Panc1 (cell line): Measurements from ENCODE around the gene PSME3. TPM values are rescaled to one million over a fixed set of nuclear protein-coding genes. Genes with fewer than 3 reads are reported as not detected.
"Not testable (repeated sequence)": the region's sequence is repeated elsewhere in the genome, so short reads cannot be mapped to it uniquely, and the experiment has no call there.

ENCODE experiments used
- ATAC-seq: fragments of 200-7000 bp; cut with Tn5 transposase; 2 replicates; pipeline ENCODE4 v1.9.1; 2020; ENCODE audit warnings: mild to moderate bottlenecking, moderate library complexity
- BruUV-seq: library from RNA; stranded (reverse); fragments of 400-500 nt; replicated peaks from 2 replicates; lab custom pipeline; 2021; lab: Mats Ljungman, UMichigan
- CTCF ChIA-PET: fragments of 300-600 bp; sonication (Branson Sonifier 250); formaldehyde crosslinking; loops from one replicate; lab custom pipeline; 2022; ENCODE audit warnings: antibody characterized with exemption; lab: Charles Lee
- POLR2A ChIA-PET: fragments of 300-600 bp; sonication (Branson Sonifier 250); formaldehyde crosslinking; loops from one replicate; lab custom pipeline; 2022; ENCODE audit warnings: antibody characterized with exemption; lab: Charles Lee
- DNase-seq: peaks from one replicate; pipeline ENCODE4 v3.0.0-alpha.2; 2010; ENCODE audit warnings: low read depth, low spot score
- H3K27ac ChIP-seq: 2 replicates; pipeline ENCODE4 v1.5.1; 2011; ENCODE audit warnings: mild to moderate bottlenecking, low read length, inconsistent platforms
- H3K27me3 ChIP-seq: fragments of 200-500 bp; sonication (Bioruptor generic); 2 replicates; pipeline ENCODE4 v1.6.0; 2014; ENCODE audit warnings: low read length, inconsistent platforms; ENCODE audit not compliant: control insufficient read depth, insufficient read depth
- H3K36me3 ChIP-seq: fragments of 200-500 bp; sonication (Bioruptor generic); 2 replicates; pipeline ENCODE4 v1.5.1; 2014; ENCODE audit warnings: inconsistent platforms, mild to moderate bottlenecking, low read length, moderate library complexity; ENCODE audit not compliant: control insufficient read depth, insufficient read depth
- H3K4me1 ChIP-seq: 2 replicates; pipeline ENCODE4 v1.5.1; 2011; ENCODE audit warnings: inconsistent platforms, mild to moderate bottlenecking, low read length, moderate library complexity; ENCODE audit not compliant: control insufficient read depth, insufficient read depth
- H3K4me3 ChIP-seq, 2 experiments: 2 replicates each; pipeline ENCODE4 v1.5.1; 2011 to 2012; ENCODE audit warnings: low read depth in 2 of 2, low read length in 2 of 2, mild to moderate bottlenecking in 2 of 2, inconsistent platforms in 1 of 2, moderate library complexity in 1 of 2
- H3K9me3 ChIP-seq: fragments of 200-500 bp; sonication (Bioruptor generic); 2 replicates; pipeline ENCODE4 v1.5.1; 2014; ENCODE audit warnings: low read depth, mild to moderate bottlenecking, inconsistent platforms, low read length, moderate library complexity; ENCODE audit not compliant: control insufficient read depth, insufficient read depth
- POLR2AphosphoS5 ChIP-seq: IDR thresholded peaks from 2 replicates; pipeline ENCODE4 v1.6.1; 2012; ENCODE audit warnings: mild to moderate bottlenecking, low read depth, low read length, moderate library complexity
- SIN3A ChIP-seq: IDR thresholded peaks from 2 replicates; pipeline ENCODE4 v1.6.1; 2012; ENCODE audit warnings: low read depth, mild to moderate bottlenecking, low read length, moderate library complexity, borderline replicate concordance; ENCODE audit not compliant: insufficient read depth
- TCF7L2 ChIP-seq: IDR thresholded peaks from 2 replicates; pipeline ENCODE4 v1.6.1; 2011; ENCODE audit warnings: mild to moderate bottlenecking, low read depth, low read length, inconsistent platforms
- in situ Hi-C: cut with HindIII; loops from 2 replicates; pipeline ENCODE4 v1.10.0; 2016; ENCODE audit warnings: low sequenced_read_pairs, low pct_unique_long_range_greater_than_20kb
- intact Hi-C: fragments of 100-400 bp; cut with micrococcal nuclease; formaldehyde crosslinking; loops from one replicate; pipeline ENCODE4 v1.10.0; 2022; ENCODE audit not compliant: unreplicated experiment
- total RNA-seq: library from RNA; stranded (reverse); gene quantifications from one replicate; pipeline ENCODE4 v1.2.1, GENCODE V29; 2021; ENCODE audit not compliant: unreplicated experiment
- TF ChIP-seq, protein P1 (sequence below), 2 experiments: IDR thresholded peaks; 2 replicates each; pipeline ENCODE4 v1.6.1; 2011 to 2012; ENCODE audit warnings: low read depth in 2 of 2, control low read depth in 1 of 2, low read length in 1 of 2, mild to moderate bottlenecking in 1 of 2, moderate library complexity in 1 of 2; ENCODE audit not compliant: insufficient read depth in 1 of 2
- TF ChIP-seq, protein P2 (sequence below): fragments of 450-650 bp; IDR thresholded peaks from 2 replicates; pipeline ENCODE4 v1.5.1; 2017; ENCODE audit warnings: mild to moderate bottlenecking

PSME3 gene
- total RNA-seq, 1 experiment from 2014 or later: 110 TPM

DNA sequence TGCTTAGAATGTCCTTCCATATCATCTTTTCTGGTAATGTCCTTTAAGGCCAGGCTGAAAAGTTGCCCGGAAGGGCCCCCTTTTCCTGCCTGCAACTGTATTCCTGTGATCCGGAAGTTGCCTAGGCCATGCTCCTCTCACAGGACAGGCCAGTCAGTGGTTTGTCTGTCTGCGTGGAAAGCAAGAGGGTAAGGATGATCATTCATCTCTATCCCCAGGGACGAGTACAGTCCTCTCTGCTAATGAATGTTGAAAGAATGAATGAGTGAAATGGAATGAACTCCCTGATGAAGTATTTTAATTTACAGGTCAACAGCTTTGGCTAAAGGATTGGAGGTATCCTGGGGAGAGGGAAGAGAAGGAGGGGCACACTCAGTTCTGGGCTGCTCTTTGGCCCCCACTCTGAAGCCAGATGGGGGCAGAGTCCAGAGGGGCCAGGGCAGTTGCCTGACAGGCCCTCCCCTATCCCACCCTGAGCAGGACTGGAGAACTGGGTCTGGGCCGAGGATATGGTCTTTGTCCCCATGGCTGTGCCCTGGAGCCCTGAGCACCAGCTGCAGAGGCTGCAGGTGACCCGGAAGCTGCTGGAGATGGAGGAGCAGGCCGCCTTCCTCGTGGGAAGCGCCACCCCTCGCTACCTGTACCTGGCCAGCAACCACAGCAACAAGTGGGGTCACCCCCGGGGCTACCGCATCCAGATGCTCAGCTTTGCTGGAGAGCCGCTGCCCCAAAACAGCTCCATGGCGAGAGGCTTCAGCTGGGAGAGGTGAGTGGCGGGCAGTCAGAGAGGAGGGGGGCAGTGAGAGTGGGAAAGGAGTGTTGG is 21.0 kb downstream of the PSME3 start:
- in situ Hi-C loops: no loop called here
- CTCF ChIA-PET: no interaction called here

DNA sequence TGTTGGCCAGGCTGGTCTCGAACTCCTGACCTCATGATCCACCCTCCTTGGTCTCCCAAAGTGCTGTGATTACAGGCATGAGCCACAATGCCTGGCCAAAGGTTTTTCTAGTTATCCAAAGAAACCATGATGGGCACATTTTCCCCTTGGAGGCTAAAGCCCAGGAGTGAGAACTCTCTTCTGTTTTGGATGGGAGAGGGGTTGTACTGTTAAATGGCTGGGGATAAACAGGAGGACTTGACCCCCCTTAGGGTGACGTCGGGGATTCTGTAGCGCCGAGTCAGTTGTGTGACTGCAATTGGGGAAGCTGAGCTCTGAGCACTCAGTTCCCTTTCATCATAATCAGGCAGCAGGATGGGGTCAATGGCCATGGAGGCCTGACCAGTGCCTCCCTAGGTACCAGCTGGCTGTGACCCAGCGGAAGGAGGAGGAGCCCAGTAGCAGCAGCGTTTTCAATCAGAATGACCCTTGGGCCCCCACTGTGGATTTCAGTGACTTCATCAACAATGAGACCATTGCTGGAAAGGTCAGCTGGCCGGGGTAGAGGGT is 21.9 kb downstream of the PSME3 start:
- no peaks in the 10 kb centered on the region for H3K27me3 ChIP-seq
- TF ChIP-seq, protein P1, sequence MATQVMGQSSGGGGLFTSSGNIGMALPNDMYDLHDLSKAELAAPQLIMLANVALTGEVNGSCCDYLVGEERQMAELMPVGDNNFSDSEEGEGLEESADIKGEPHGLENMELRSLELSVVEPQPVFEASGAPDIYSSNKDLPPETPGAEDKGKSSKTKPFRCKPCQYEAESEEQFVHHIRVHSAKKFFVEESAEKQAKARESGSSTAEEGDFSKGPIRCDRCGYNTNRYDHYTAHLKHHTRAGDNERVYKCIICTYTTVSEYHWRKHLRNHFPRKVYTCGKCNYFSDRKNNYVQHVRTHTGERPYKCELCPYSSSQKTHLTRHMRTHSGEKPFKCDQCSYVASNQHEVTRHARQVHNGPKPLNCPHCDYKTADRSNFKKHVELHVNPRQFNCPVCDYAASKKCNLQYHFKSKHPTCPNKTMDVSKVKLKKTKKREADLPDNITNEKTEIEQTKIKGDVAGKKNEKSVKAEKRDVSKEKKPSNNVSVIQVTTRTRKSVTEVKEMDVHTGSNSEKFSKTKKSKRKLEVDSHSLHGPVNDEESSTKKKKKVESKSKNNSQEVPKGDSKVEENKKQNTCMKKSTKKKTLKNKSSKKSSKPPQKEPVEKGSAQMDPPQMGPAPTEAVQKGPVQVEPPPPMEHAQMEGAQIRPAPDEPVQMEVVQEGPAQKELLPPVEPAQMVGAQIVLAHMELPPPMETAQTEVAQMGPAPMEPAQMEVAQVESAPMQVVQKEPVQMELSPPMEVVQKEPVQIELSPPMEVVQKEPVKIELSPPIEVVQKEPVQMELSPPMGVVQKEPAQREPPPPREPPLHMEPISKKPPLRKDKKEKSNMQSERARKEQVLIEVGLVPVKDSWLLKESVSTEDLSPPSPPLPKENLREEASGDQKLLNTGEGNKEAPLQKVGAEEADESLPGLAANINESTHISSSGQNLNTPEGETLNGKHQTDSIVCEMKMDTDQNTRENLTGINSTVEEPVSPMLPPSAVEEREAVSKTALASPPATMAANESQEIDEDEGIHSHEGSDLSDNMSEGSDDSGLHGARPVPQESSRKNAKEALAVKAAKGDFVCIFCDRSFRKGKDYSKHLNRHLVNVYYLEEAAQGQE (IDR thresholded peaks at IDR 0.05; ENCODE audit: insufficient read depth in 1 of 2, low read depth in 2 of 2, low read length in 1 of 2): no peak
- TF ChIP-seq, protein P2, sequence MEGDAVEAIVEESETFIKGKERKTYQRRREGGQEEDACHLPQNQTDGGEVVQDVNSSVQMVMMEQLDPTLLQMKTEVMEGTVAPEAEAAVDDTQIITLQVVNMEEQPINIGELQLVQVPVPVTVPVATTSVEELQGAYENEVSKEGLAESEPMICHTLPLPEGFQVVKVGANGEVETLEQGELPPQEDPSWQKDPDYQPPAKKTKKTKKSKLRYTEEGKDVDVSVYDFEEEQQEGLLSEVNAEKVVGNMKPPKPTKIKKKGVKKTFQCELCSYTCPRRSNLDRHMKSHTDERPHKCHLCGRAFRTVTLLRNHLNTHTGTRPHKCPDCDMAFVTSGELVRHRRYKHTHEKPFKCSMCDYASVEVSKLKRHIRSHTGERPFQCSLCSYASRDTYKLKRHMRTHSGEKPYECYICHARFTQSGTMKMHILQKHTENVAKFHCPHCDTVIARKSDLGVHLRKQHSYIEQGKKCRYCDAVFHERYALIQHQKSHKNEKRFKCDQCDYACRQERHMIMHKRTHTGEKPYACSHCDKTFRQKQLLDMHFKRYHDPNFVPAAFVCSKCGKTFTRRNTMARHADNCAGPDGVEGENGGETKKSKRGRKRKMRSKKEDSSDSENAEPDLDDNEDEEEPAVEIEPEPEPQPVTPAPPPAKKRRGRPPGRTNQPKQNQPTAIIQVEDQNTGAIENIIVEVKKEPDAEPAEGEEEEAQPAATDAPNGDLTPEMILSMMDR: no peak
- TF ChIP-seq SIN3A (no peak), POLR2AphosphoS5 (no peak), TCF7L2 (no peak)
- no peaks in the 10 kb centered on the region for H3K4me1 ChIP-seq
- no peaks in the 10 kb centered on the region for H3K9me3 ChIP-seq
- no TSS peak for BruUV-seq
- no peak for DNase-seq
- H3K4me3 ChIP-seq: no peak overlapping the region
- H3K27ac ChIP-seq: no peak overlapping the region
- POLR2A ChIA-PET: no interaction called here
- in situ Hi-C loops (no loop called here), intact Hi-C loops (no loop called here)
- no peak for ATAC-seq
- no peaks in the 10 kb centered on the region for H3K36me3 ChIP-seq
- CTCF ChIA-PET: no interaction called here

More for the DNA sequence above, 21.0 kb downstream of the PSME3 start:
- no peaks in the 10 kb centered on the region for H3K4me1 ChIP-seq
- intact Hi-C loops: no loop called here
- TF ChIP-seq, protein P2: no peak
- TF ChIP-seq POLR2AphosphoS5: no peak
- TF ChIP-seq, protein P1 (IDR thresholded peaks at IDR 0.05; ENCODE audit: insufficient read depth in 1 of 2, low read depth in 2 of 2, low read length in 1 of 2): no peak
- no peak for TF ChIP-seq TCF7L2
- TF ChIP-seq SIN3A: no peak
- no TSS peak for BruUV-seq
- H3K27ac ChIP-seq: no peak overlapping the region
- no peak overlapping the region for H3K4me3 ChIP-seq
- POLR2A ChIA-PET: no interaction called here
- no peaks in the 10 kb centered on the region for H3K9me3 ChIP-seq
- no peak for ATAC-seq
- no peaks in the 10 kb centered on the region for H3K36me3 ChIP-seq
- H3K27me3 ChIP-seq: no peaks in the 10 kb centered on the region
- DNase-seq: no peak

DNA sequence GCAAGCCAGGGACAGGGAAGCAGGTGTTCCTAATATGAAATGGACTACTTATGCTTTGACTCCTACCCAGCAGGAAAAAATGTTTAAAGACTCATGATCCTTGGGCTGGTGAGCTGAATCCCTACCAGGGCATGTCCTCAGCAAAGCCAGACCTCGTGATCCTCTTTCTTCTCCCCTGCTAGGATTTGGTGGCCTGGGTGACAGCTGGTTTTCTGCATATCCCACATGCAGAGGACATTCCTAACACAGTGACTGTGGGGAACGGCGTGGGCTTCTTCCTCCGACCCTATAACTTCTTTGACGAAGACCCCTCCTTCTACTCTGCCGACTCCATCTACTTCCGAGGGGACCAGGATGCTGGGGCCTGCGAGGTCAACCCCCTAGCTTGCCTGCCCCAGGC is 22.9 kb downstream of the PSME3 start:
- DNase-seq, ATAC-seq, POLR2A ChIA-PET, in situ Hi-C loops, BruUV-seq, H3K36me3 ChIP-seq, intact Hi-C loops, H3K27me3 ChIP-seq, H3K9me3 ChIP-seq, H3K4me1 ChIP-seq, H3K27ac ChIP-seq, CTCF ChIA-PET, H3K4me3 ChIP-seq: not testable (repeated sequence)
